ENCODE measurements around the gene SMARCC2. TPM values are rescaled to one million over a fixed set of nuclear protein-coding genes. Genes with fewer than 3 reads are reported as not detected.

The SMARCC2 gene
- total RNA-seq, 1 donor from 2014 or later = 207 TPM

- H3K4me1 Mint-ChIP-seq (ENCODE audit: low read depth) = peaks cover 9% of the 10 kb centered on the region
- TF ChIP-seq CTCF (IDR thresholded peaks at IDR 0.05; ENCODE audit: unreplicated experiment) = no peak
- no peaks in the 10 kb centered on the region for H3K9me3 Mint-ChIP-seq (ENCODE audit: low read depth)
- H3K36me3 Mint-ChIP-seq (ENCODE audit: insufficient read depth) = peaks cover 39% of the 10 kb centered on the region
- H3K27ac Mint-ChIP-seq = no peak overlapping the region
- no peak overlapping the region for H3K4me3 Mint-ChIP-seq (ENCODE audit: low read depth)
- H3K27me3 Mint-ChIP-seq = no peaks in the 10 kb centered on the region
- no peak for DNase-seq (ENCODE audit: low spot score, unreplicated experiment)
Measured at GRCh38 chr12:56165369-56165768, 23.9 kb downstream of the SMARCC2 start.

GRCh38 chr12:56164345-56164729, 24.9 kb downstream of the SMARCC2 start:
- Mint-ChIP-seq H3K4me1 (ENCODE audit: low read depth) (peaks cover 19% of the 10 kb centered on the region), H3K27ac (peak overlapping the region; percentile 27), H3K4me3 (ENCODE audit: low read depth) (no peak overlapping the region), H3K36me3 (ENCODE audit: insufficient read depth) (peaks cover 43% of the 10 kb centered on the region), H3K9me3 (ENCODE audit: low read depth) (no peaks in the 10 kb centered on the region), H3K27me3 (no peaks in the 10 kb centered on the region)
- DNase-seq (ENCODE audit: low spot score, unreplicated experiment) = no peak
- TF ChIP-seq CTCF (IDR thresholded peaks at IDR 0.05; ENCODE audit: unreplicated experiment) = no peak

- Mint-ChIP-seq H3K4me3 (ENCODE audit: low read depth) (no peak overlapping the region), H3K4me1 (ENCODE audit: low read depth) (peaks cover 24% of the 10 kb centered on the region), H3K27me3 (no peaks in the 10 kb centered on the region), H3K27ac (peak overlapping the region; percentile 83), H3K9me3 (ENCODE audit: low read depth) (no peaks in the 10 kb centered on the region), H3K36me3 (ENCODE audit: insufficient read depth) (peaks cover 42% of the 10 kb centered on the region)
- TF ChIP-seq CTCF (IDR thresholded peaks at IDR 0.05; ENCODE audit: unreplicated experiment) = no peak
- DNase-seq (ENCODE audit: low spot score, unreplicated experiment) = no peak
Measured at GRCh38 chr12:56163533-56164344, 25.5 kb downstream of the SMARCC2 start.

DNA sequence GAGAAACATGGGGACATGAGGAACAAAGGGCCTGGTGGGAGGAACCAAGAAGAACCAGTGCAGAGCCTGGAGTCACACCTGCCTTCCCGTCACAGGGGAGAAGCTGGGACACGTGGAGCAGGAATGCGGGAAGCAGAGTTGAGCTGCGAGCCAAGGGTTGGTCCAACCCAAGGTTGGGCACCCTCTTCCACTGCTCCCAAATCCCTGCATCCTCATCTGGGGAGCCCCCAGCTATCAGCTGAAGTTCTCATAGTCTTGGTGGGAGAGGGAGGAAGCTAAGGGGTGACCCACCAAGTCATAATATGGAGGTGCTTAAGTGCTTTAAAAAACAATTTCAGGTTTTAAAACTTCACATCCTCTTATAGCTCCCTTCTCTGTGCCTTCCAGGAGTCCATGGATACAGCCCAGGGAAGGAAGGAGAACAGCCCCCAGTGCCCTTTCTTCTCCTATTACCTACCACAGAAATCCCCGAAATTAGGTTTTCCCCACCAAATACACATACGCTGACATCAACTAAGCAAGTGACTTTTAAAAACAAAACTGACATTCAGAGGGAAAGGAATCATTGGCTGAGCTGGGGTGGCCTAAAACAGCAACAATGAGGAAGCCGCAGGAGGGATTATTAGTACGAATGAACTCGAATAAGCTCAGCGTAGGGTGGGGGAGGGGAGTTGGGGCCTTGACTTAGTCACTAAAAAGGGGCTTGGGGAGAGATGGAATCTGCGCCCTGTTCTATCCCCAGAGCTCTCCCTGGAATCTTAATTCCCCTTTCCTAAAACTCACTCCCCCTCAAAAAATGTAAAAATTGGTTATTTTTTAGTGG, 26.6 kb downstream of the SMARCC2 start:
- Mint-ChIP-seq H3K27me3 (no peaks in the 10 kb centered on the region), H3K27ac (peak overlapping the region; percentile 91), H3K9me3 (ENCODE audit: low read depth) (no peaks in the 10 kb centered on the region), H3K4me1 (ENCODE audit: low read depth) (peaks cover 24% of the 10 kb centered on the region), H3K36me3 (ENCODE audit: insufficient read depth) (peaks cover 40% of the 10 kb centered on the region), H3K4me3 (ENCODE audit: low read depth) (no peak overlapping the region)
- no peak for DNase-seq (ENCODE audit: low spot score, unreplicated experiment)
- TF ChIP-seq CTCF (IDR thresholded peaks at IDR 0.05; ENCODE audit: unreplicated experiment) = no peak

GRCh38 chr12:56161690-56162351, 27.5 kb downstream of the SMARCC2 start:
- H3K27me3 Mint-ChIP-seq = no peaks in the 10 kb centered on the region
- peaks cover 37% of the 10 kb centered on the region for H3K36me3 Mint-ChIP-seq (ENCODE audit: insufficient read depth)
- no peaks in the 10 kb centered on the region for H3K9me3 Mint-ChIP-seq (ENCODE audit: low read depth)
- no peak for TF ChIP-seq CTCF (IDR thresholded peaks at IDR 0.05; ENCODE audit: unreplicated experiment)
- H3K4me3 Mint-ChIP-seq (ENCODE audit: low read depth) = peak overlapping the region; percentile 94
- H3K4me1 Mint-ChIP-seq (ENCODE audit: low read depth) = peaks cover 31% of the 10 kb centered on the region
- peak overlapping the region; percentile 91 for H3K27ac Mint-ChIP-seq
- DNase-seq (ENCODE audit: low spot score, unreplicated experiment) = no peak
